ENCODE results near the gene CENPN. TPM values are rescaled to one million over a fixed set of nuclear protein-coding genes. Genes with fewer than 3 reads are reported as not detected.

The CENPN gene
- total and polyA plus RNA-seq, 2 donors, result 6.3 to 39.0 TPM

GRCh38 chr16:81061871-81062608 is 55.0 kb downstream of the CENPN start:
- 97% methylated on average over 10 of the region's 10 CpGs for whole genome bisulfite sequencing
- no peaks in the 10 kb centered on the region for H3K4me1 ChIP-seq (ENCODE audit: control insufficient read depth in 2 of 2, insufficient read depth in 2 of 2, low read length in 2 of 2)
- no peak overlapping the region for H3K27ac ChIP-seq (ENCODE audit: low read depth in 1 of 2, low read length in 1 of 2)
- H3K36me3 ChIP-seq (ENCODE audit: control insufficient read depth in 2 of 2, insufficient read depth in 2 of 2, low read length in 1 of 2), result no peaks in the 10 kb centered on the region
- H3K4me3 ChIP-seq (ENCODE audit: low read length in 2 of 2), result no peak overlapping the region
- no peaks in the 10 kb centered on the region for H3K9me3 ChIP-seq (ENCODE audit: control insufficient read depth in 2 of 2, insufficient read depth in 1 of 2, low read length in 1 of 2)
- DNase-seq (ENCODE audit: low read depth in 6 of 9, low spot score in 9 of 9), result no peak
- no peaks in the 10 kb centered on the region for H3K27me3 ChIP-seq (ENCODE audit: control insufficient read depth in 2 of 2, insufficient read depth in 1 of 2, low read length in 1 of 2)

GRCh38 chr16:81066681-81067080 is 59.7 kb downstream of the CENPN start:
- Histone ChIP-seq H3K9me3 (ENCODE audit: control insufficient read depth in 2 of 2, insufficient read depth in 1 of 2, low read length in 1 of 2) (no peaks in the 10 kb centered on the region), H3K27ac (ENCODE audit: low read depth in 1 of 2, low read length in 1 of 2) (no peak overlapping the region), H3K27me3 (ENCODE audit: control insufficient read depth in 2 of 2, insufficient read depth in 1 of 2, low read length in 1 of 2) (no peaks in the 10 kb centered on the region), H3K36me3 (ENCODE audit: control insufficient read depth in 2 of 2, insufficient read depth in 2 of 2, low read length in 1 of 2) (no peaks in the 10 kb centered on the region), H3K4me3 (ENCODE audit: low read length in 2 of 2) (no peak overlapping the region), H3K4me1 (ENCODE audit: control insufficient read depth in 2 of 2, insufficient read depth in 2 of 2, low read length in 2 of 2) (no peaks in the 10 kb centered on the region)
- DNase-seq (ENCODE audit: low read depth in 6 of 9, low spot score in 9 of 9), result peak in 3 of 9 donors; percentile 13 to 46 (median 18)
- 62% methylated on average over 4 of the region's 4 CpGs for WGBS

- Histone ChIP-seq H3K27ac (ENCODE audit: low read depth in 1 of 2, low read length in 1 of 2) (no peak overlapping the region), H3K27me3 (ENCODE audit: control insufficient read depth in 2 of 2, insufficient read depth in 1 of 2, low read length in 1 of 2) (no peaks in the 10 kb centered on the region), H3K9me3 (ENCODE audit: control insufficient read depth in 2 of 2, insufficient read depth in 1 of 2, low read length in 1 of 2) (no peaks in the 10 kb centered on the region), H3K36me3 (ENCODE audit: control insufficient read depth in 2 of 2, insufficient read depth in 2 of 2, low read length in 1 of 2) (no peaks in the 10 kb centered on the region), H3K4me3 (ENCODE audit: low read length in 2 of 2) (no peak overlapping the region), H3K4me1 (ENCODE audit: control insufficient read depth in 2 of 2, insufficient read depth in 2 of 2, low read length in 2 of 2) (no peaks in the 10 kb centered on the region)
- WGBS, result 96% methylated on average over 1 of the region's 1 CpG
- no peak for DNase-seq (ENCODE audit: low read depth in 6 of 9, low spot score in 9 of 9)
These were observed 60.2 kb downstream of the CENPN start for GRCh38 chr16:81067166-81067565.

DNA sequence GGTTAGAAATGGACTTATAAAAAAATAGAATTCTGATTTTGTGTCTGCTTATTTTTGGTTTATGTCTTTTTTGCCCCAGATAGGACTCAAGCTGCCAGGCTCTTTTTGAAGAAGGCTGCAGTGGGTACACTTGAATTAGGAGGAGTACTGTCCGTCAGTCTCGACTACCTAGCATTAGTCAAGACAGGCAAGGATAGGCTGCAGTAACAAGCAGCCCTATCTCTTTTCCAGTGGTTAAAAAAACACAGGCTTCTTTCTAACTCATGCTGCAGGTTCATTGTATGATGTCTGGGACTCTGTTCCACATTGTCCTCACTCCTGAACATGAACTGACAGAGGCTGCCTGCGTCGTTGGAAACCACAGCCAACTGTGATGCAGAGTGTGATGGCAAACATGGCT is 62.0 kb downstream of the CENPN start:
- DNase-seq (ENCODE audit: low read depth in 6 of 9, low spot score in 9 of 9), result no peak
- no peaks in the 10 kb centered on the region for H3K36me3 ChIP-seq (ENCODE audit: control insufficient read depth in 2 of 2, insufficient read depth in 2 of 2, low read length in 1 of 2)
- H3K4me3 ChIP-seq (ENCODE audit: low read length in 2 of 2), result no peak overlapping the region
- no peak overlapping the region for H3K27ac ChIP-seq (ENCODE audit: low read depth in 1 of 2, low read length in 1 of 2)
- WGBS, result 95% methylated on average over 4 of the region's 4 CpGs
- no peaks in the 10 kb centered on the region for H3K4me1 ChIP-seq (ENCODE audit: control insufficient read depth in 2 of 2, insufficient read depth in 2 of 2, low read length in 2 of 2)
- no peaks in the 10 kb centered on the region for H3K9me3 ChIP-seq (ENCODE audit: control insufficient read depth in 2 of 2, insufficient read depth in 1 of 2, low read length in 1 of 2)
- no peaks in the 10 kb centered on the region for H3K27me3 ChIP-seq (ENCODE audit: control insufficient read depth in 2 of 2, insufficient read depth in 1 of 2, low read length in 1 of 2)

DNA sequence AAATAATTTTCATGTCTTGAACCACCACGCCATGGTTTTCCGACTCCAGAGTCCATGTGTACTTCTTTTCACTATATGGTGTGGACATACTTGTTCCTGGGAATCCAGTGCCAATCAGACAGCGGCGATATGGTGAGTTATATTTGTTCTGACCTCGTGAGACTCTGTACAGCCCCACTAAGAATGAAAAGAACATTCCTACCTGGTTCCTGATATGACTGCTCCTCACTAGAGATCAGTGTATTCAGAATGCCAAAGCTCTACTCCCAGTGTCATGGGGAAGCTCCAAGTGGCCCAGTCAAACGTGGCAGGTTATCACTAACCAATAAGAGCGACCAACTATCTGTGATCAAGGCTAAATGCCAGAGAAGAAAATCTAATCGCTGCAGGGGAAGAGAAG is 64.0 kb downstream of the CENPN start:
- no peak overlapping the region for H3K27ac ChIP-seq (ENCODE audit: low read depth in 1 of 2, low read length in 1 of 2)
- H3K36me3 ChIP-seq (ENCODE audit: control insufficient read depth in 2 of 2, insufficient read depth in 2 of 2, low read length in 1 of 2), result no peaks in the 10 kb centered on the region
- no peak for DNase-seq (ENCODE audit: low read depth in 6 of 9, low spot score in 9 of 9)
- H3K4me1 ChIP-seq (ENCODE audit: control insufficient read depth in 2 of 2, insufficient read depth in 2 of 2, low read length in 2 of 2), result peaks cover 0 to 3% of the 10 kb centered on the region in 2 donors
- no peaks in the 10 kb centered on the region for H3K9me3 ChIP-seq (ENCODE audit: control insufficient read depth in 2 of 2, insufficient read depth in 1 of 2, low read length in 1 of 2)
- H3K27me3 ChIP-seq (ENCODE audit: control insufficient read depth in 2 of 2, insufficient read depth in 1 of 2, low read length in 1 of 2), result no peaks in the 10 kb centered on the region
- WGBS, result 84% methylated on average over 8 of the region's 8 CpGs
- no peak overlapping the region for H3K4me3 ChIP-seq (ENCODE audit: low read length in 2 of 2)

DNA sequence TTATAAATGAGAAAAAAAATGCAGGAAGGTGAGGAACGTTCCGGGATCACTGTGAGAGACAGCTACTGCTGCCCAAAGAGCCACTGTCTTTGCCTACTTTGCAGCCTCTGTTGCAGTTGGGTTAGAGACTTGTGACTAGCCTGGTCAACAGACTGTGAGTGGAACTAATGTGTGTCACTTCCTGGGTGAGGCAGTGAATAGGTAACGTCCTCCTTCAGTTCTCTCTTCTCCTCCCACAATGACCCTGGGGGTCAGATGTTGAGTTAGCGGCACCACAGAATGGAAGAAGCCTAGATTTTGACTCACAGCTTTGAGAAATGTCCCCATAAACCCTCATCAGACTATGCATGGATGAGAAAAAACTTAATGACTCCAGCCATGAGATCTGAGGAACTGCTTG is 64.8 kb downstream of the CENPN start:
- H3K9me3 ChIP-seq (ENCODE audit: control insufficient read depth in 2 of 2, insufficient read depth in 1 of 2, low read length in 1 of 2), result no peaks in the 10 kb centered on the region
- H3K27me3 ChIP-seq (ENCODE audit: control insufficient read depth in 2 of 2, insufficient read depth in 1 of 2, low read length in 1 of 2), result no peaks in the 10 kb centered on the region
- WGBS, result 97% methylated on average over 4 of the region's 4 CpGs
- H3K4me3 ChIP-seq (ENCODE audit: low read length in 2 of 2), result no peak overlapping the region
- no peak overlapping the region for H3K27ac ChIP-seq (ENCODE audit: low read depth in 1 of 2, low read length in 1 of 2)
- no peaks in the 10 kb centered on the region for H3K36me3 ChIP-seq (ENCODE audit: control insufficient read depth in 2 of 2, insufficient read depth in 2 of 2, low read length in 1 of 2)
- no peak for DNase-seq (ENCODE audit: low read depth in 6 of 9, low spot score in 9 of 9)
- H3K4me1 ChIP-seq (ENCODE audit: control insufficient read depth in 2 of 2, insufficient read depth in 2 of 2, low read length in 2 of 2), result peaks cover 0 to 7% of the 10 kb centered on the region in 2 donors

GRCh38 chr16:81073560-81074330 is 66.7 kb downstream of the CENPN start:
- Histone ChIP-seq H3K9me3 (ENCODE audit: control insufficient read depth in 2 of 2, insufficient read depth in 1 of 2, low read length in 1 of 2) (no peaks in the 10 kb centered on the region), H3K36me3 (ENCODE audit: control insufficient read depth in 2 of 2, insufficient read depth in 2 of 2, low read length in 1 of 2) (no peaks in the 10 kb centered on the region), H3K4me1 (ENCODE audit: control insufficient read depth in 2 of 2, insufficient read depth in 2 of 2, low read length in 2 of 2) (peaks cover 3 to 14% of the 10 kb centered on the region in 2 donors), H3K27me3 (ENCODE audit: control insufficient read depth in 2 of 2, insufficient read depth in 1 of 2, low read length in 1 of 2) (no peaks in the 10 kb centered on the region), H3K27ac (ENCODE audit: low read depth in 1 of 2, low read length in 1 of 2) (no peak overlapping the region), H3K4me3 (ENCODE audit: low read length in 2 of 2) (no peak overlapping the region)
- WGBS, result 78% methylated on average over 5 of the region's 5 CpGs
- peak in 1 of 9 donors; percentile 9 for DNase-seq (ENCODE audit: low read depth in 6 of 9, low spot score in 9 of 9)

- peak in 8 of 9 donors; percentile 84 to 96 (median 90) for DNase-seq (ENCODE audit: low read depth in 6 of 9, low spot score in 9 of 9)
- H3K36me3 ChIP-seq (ENCODE audit: control insufficient read depth in 2 of 2, insufficient read depth in 2 of 2, low read length in 1 of 2), result no peaks in the 10 kb centered on the region
- peak overlapping the region; percentile 96 for H3K27ac ChIP-seq (ENCODE audit: low read depth in 1 of 2, low read length in 1 of 2)
- H3K27me3 ChIP-seq (ENCODE audit: control insufficient read depth in 2 of 2, insufficient read depth in 1 of 2, low read length in 1 of 2), result no peaks in the 10 kb centered on the region
- peak overlapping the region; percentile 82 to 93 for H3K4me3 ChIP-seq (ENCODE audit: low read length in 2 of 2)
- H3K4me1 ChIP-seq (ENCODE audit: control insufficient read depth in 2 of 2, insufficient read depth in 2 of 2, low read length in 2 of 2), result peaks cover 3 to 14% of the 10 kb centered on the region in 2 donors
- H3K9me3 ChIP-seq (ENCODE audit: control insufficient read depth in 2 of 2, insufficient read depth in 1 of 2, low read length in 1 of 2), result no peaks in the 10 kb centered on the region
- WGBS, result under 1% methylated on average over 27 of the region's 27 CpGs
These were observed 69.6 kb downstream of the CENPN start for GRCh38 chr16:81076566-81077075.
